ENCODE data around the gene HLA-F. TPM values are rescaled to one million over a fixed set of nuclear protein-coding genes. Genes with fewer than 3 reads are reported as not detected.
A peak's percentile ranks its signal among the peaks of the same experiment; 100 is the strongest.

The HLA-F gene
- total RNA-seq, 1 experiment from 2014 or later, result 7.6 TPM

GRCh38 chr6:29708432-29709179 is 14.6 kb upstream of the HLA-F start:
- CTCF ChIA-PET, result no interaction called here
- H3K4me2 ChIP-seq, result peak overlapping the region; percentile 42; the same call in 1 of the 2 replicates
- DNase-seq, result no peak
- intact Hi-C loops (cut with micrococcal nuclease; ENCODE audit: unreplicated experiment), result no loop called here
- H3K36me3 ChIP-seq (ENCODE audit: low read depth), result no peaks in the 10 kb centered on the region
- no peaks in the 10 kb centered on the region; the same call in 1 of the 2 replicates for H3K9me3 ChIP-seq (ENCODE audit: insufficient read depth, low read depth)
- no peak overlapping the region for H3K4me3 ChIP-seq
- no TSS peak for BruUV-seq (replicated peaks)
- POLR2A ChIA-PET (ENCODE audit: unreplicated experiment), result no interaction called here
- no peaks in the 10 kb centered on the region for H3K79me2 ChIP-seq (ENCODE audit: low read depth)
- no peaks in the 10 kb centered on the region for H3K9me2 ChIP-seq (ENCODE audit: insufficient read depth)
- no peak overlapping the region for H3K27ac ChIP-seq
- H4K20me1 ChIP-seq (ENCODE audit: insufficient read depth), result no peaks in the 10 kb centered on the region
- H3K4me1 ChIP-seq (replicated peaks; ENCODE audit: insufficient read depth), result no peaks in the 10 kb centered on the region
- TF ChIP-seq EZH2 (IDR thresholded peaks at IDR 0.05; ENCODE audit: low read depth) (no peak), CTCF (conservative IDR thresholded peaks at IDR 0.05) (no peak)
- H2AFZ ChIP-seq, result no peak overlapping the region
- H3F3A ChIP-seq (ENCODE audit: insufficient read depth, low read depth), result no peaks in the 10 kb centered on the region
- H3K27me3 ChIP-seq (ENCODE audit: insufficient read depth, low read depth), result peaks cover 11% of the 10 kb centered on the region; the same call in 1 of the 2 replicates

GRCh38 chr6:29709188-29709587 is 14.0 kb upstream of the HLA-F start:
- no peak for DNase-seq
- H3F3A ChIP-seq (ENCODE audit: insufficient read depth, low read depth), result no peaks in the 10 kb centered on the region
- CTCF ChIA-PET, result no interaction called here
- H3K4me3 ChIP-seq, result no peak overlapping the region
- H3K9me3 ChIP-seq (ENCODE audit: insufficient read depth, low read depth), result no peaks in the 10 kb centered on the region; the same call in 1 of the 2 replicates
- no TSS peak for BruUV-seq (replicated peaks)
- H3K79me2 ChIP-seq (ENCODE audit: low read depth), result no peaks in the 10 kb centered on the region
- H3K27me3 ChIP-seq (ENCODE audit: insufficient read depth, low read depth), result peaks cover 11% of the 10 kb centered on the region; the same call in 1 of the 2 replicates
- no peak overlapping the region for H2AFZ ChIP-seq
- H3K9me2 ChIP-seq (ENCODE audit: insufficient read depth), result no peaks in the 10 kb centered on the region
- no peaks in the 10 kb centered on the region for H4K20me1 ChIP-seq (ENCODE audit: insufficient read depth)
- POLR2A ChIA-PET (ENCODE audit: unreplicated experiment), result no interaction called here
- intact Hi-C loops (cut with micrococcal nuclease; ENCODE audit: unreplicated experiment), result no loop called here
- H3K36me3 ChIP-seq (ENCODE audit: low read depth), result no peaks in the 10 kb centered on the region
- H3K27ac ChIP-seq, result no peak overlapping the region
- no peaks in the 10 kb centered on the region for H3K4me1 ChIP-seq (replicated peaks; ENCODE audit: insufficient read depth)
- no peak for TF ChIP-seq EZH2 (IDR thresholded peaks at IDR 0.05; ENCODE audit: low read depth)
- no peak for TF ChIP-seq CTCF (conservative IDR thresholded peaks at IDR 0.05)
- peak overlapping the region; percentile 42; the same call in 1 of the 2 replicates for H3K4me2 ChIP-seq

GRCh38 chr6:29710281-29710941 is 12.8 kb upstream of the HLA-F start:
- BruUV-seq (replicated peaks), result no TSS peak
- no peak overlapping the region for H3K27ac ChIP-seq
- CTCF ChIA-PET, result no interaction called here
- DNase-seq, result no peak
- no peak overlapping the region for H3K4me2 ChIP-seq
- H3K79me2 ChIP-seq (ENCODE audit: low read depth), result no peaks in the 10 kb centered on the region
- H3F3A ChIP-seq (ENCODE audit: insufficient read depth, low read depth), result no peaks in the 10 kb centered on the region
- no peaks in the 10 kb centered on the region for H3K4me1 ChIP-seq (replicated peaks; ENCODE audit: insufficient read depth)
- no peaks in the 10 kb centered on the region; the same call in 1 of the 2 replicates for H3K9me3 ChIP-seq (ENCODE audit: insufficient read depth, low read depth)
- TF ChIP-seq EZH2 (IDR thresholded peaks at IDR 0.05; ENCODE audit: low read depth), result no peak
- no peak for TF ChIP-seq CTCF (conservative IDR thresholded peaks at IDR 0.05)
- no peak overlapping the region for H2AFZ ChIP-seq
- POLR2A ChIA-PET (ENCODE audit: unreplicated experiment), result no interaction called here
- H3K36me3 ChIP-seq (ENCODE audit: low read depth), result no peaks in the 10 kb centered on the region
- no peaks in the 10 kb centered on the region for H4K20me1 ChIP-seq (ENCODE audit: insufficient read depth)
- peaks cover 11% of the 10 kb centered on the region; the same call in 1 of the 2 replicates for H3K27me3 ChIP-seq (ENCODE audit: insufficient read depth, low read depth)
- H3K9me2 ChIP-seq (ENCODE audit: insufficient read depth), result no peaks in the 10 kb centered on the region
- intact Hi-C loops (cut with micrococcal nuclease; ENCODE audit: unreplicated experiment), result no loop called here
- no peak overlapping the region for H3K4me3 ChIP-seq
